Measurements from ENCODE around the gene PTGIS.

PTGIS gene

GRCh38 chr20:49603209-49603627 is 35.3 kb upstream of the PTGIS start:
- TF ChIP-seq CTCF (IDR thresholded peaks at IDR 0.05; ENCODE audit: insufficient read depth, low read length) (peak; percentile 21), REST (IDR thresholded peaks at IDR 0.05; ENCODE audit: insufficient replicate concordance, low read depth) (no peak), POLR2AphosphoS5 (IDR thresholded peaks at IDR 0.05; ENCODE audit: low read depth) (no peak)
- no peak overlapping the region for H3K4me3 ChIP-seq (replicated peaks; ENCODE audit: insufficient read depth, low read length)
- no peaks in the 10 kb centered on the region for H3K27me3 ChIP-seq (ENCODE audit: insufficient read depth, poor library complexity, severe bottlenecking)
- H3K27ac ChIP-seq (replicated peaks), result no peak overlapping the region
- DNase-seq (ENCODE audit: low read depth in 1 of 2, low spot score in 1 of 2), result no peak

GRCh38 chr20:49602345-49603208 is 34.6 kb upstream of the PTGIS start:
- Histone ChIP-seq H3K4me3 (replicated peaks; ENCODE audit: insufficient read depth, low read length) (no peak overlapping the region), H3K27me3 (ENCODE audit: insufficient read depth, poor library complexity, severe bottlenecking) (no peaks in the 10 kb centered on the region), H3K27ac (replicated peaks) (no peak overlapping the region)
- DNase-seq (ENCODE audit: low read depth in 1 of 2, low spot score in 1 of 2), result no peak
- no peak for TF ChIP-seq POLR2AphosphoS5 (IDR thresholded peaks at IDR 0.05; ENCODE audit: low read depth)
- TF ChIP-seq CTCF (IDR thresholded peaks at IDR 0.05; ENCODE audit: insufficient read depth, low read length), result no peak
- no peak for TF ChIP-seq GABPA (IDR thresholded peaks at IDR 0.05; ENCODE audit: low read depth)
- TF ChIP-seq SPI1 (IDR thresholded peaks at IDR 0.05; ENCODE audit: borderline replicate concordance, low read depth), result no peak
- no peak for TF ChIP-seq REST (IDR thresholded peaks at IDR 0.05; ENCODE audit: insufficient replicate concordance, low read depth)

GRCh38 chr20:49601153-49601924 is 33.4 kb upstream of the PTGIS start:
- no peak for DNase-seq (ENCODE audit: low read depth in 1 of 2, low spot score in 1 of 2)
- no peak overlapping the region for H3K27ac ChIP-seq (replicated peaks)
- TF ChIP-seq SPI1 (IDR thresholded peaks at IDR 0.05; ENCODE audit: borderline replicate concordance, low read depth) (no peak), GABPA (IDR thresholded peaks at IDR 0.05; ENCODE audit: low read depth) (no peak), REST (IDR thresholded peaks at IDR 0.05; ENCODE audit: insufficient replicate concordance, low read depth) (no peak), CTCF (IDR thresholded peaks at IDR 0.05; ENCODE audit: insufficient read depth, low read length) (no peak), POLR2AphosphoS5 (IDR thresholded peaks at IDR 0.05; ENCODE audit: low read depth) (no peak)
- H3K4me3 ChIP-seq (replicated peaks; ENCODE audit: insufficient read depth, low read length), result no peak overlapping the region
- no peaks in the 10 kb centered on the region for H3K27me3 ChIP-seq (ENCODE audit: insufficient read depth, poor library complexity, severe bottlenecking)
